A673 (cell line): ENCODE results near the gene CDH4. TPM values are rescaled to one million over a fixed set of nuclear protein-coding genes. Genes with fewer than 3 reads are reported as not detected.

Experiments
- BruUV-seq: library from RNA; stranded (reverse); fragments of 400-500 nt; replicated peaks from 2 replicates; lab custom pipeline; 2021; lab: Mats Ljungman, UMichigan
- CTCF ChIA-PET: fragments of 300-600 bp; sonication (Branson Sonifier 250); formaldehyde crosslinking; loops from one replicate; lab custom pipeline; 2022; ENCODE audit warnings: antibody characterized with exemption; lab: Charles Lee
- POLR2A ChIA-PET: fragments of 300-600 bp; sonication (Branson Sonifier 250); formaldehyde crosslinking; loops from one replicate; lab custom pipeline; 2022; ENCODE audit warnings: antibody characterized with exemption; ENCODE audit not compliant: low non-redundant PET; lab: Charles Lee
- DNase-seq: peaks from one replicate; pipeline ENCODE4 v3.0.0-alpha.2; 2015; ENCODE audit warnings: low spot score
- H3K27ac ChIP-seq: fragments of 200-600 bp; sonication (generic); 2 replicates; pipeline ENCODE4 v1.5.1; 2016; ENCODE audit warnings: mixed run types, low read depth, mild to moderate bottlenecking, mixed read lengths, antibody characterized with exemption, low read length; ENCODE audit not compliant: poor library complexity, severe bottlenecking
- H3K27me3 ChIP-seq: fragments of 200-600 bp; sonication (generic); replicated peaks from 2 replicates; pipeline ENCODE4 v1.6.1; 2017; ENCODE audit warnings: mixed run types, low read depth, mild to moderate bottlenecking, mixed read lengths, antibody characterized with exemption, low read length; ENCODE audit not compliant: insufficient read depth, poor library complexity
- H3K36me3 ChIP-seq: fragments of 200-600 bp; sonication (generic); 2 replicates; pipeline ENCODE4 v1.6.1; 2016; ENCODE audit warnings: mixed run types, mild to moderate bottlenecking, mixed read lengths, antibody characterized with exemption, low read length; ENCODE audit not compliant: insufficient read depth, poor library complexity, severe bottlenecking
- H3K4me1 ChIP-seq: fragments of 200-600 bp; sonication (generic); 2 replicates; pipeline ENCODE4 v1.6.1; 2017; ENCODE audit warnings: mixed run types, mild to moderate bottlenecking, mixed read lengths, antibody characterized with exemption, low read length; ENCODE audit not compliant: insufficient read depth, poor library complexity, severe bottlenecking
- H3K4me3 ChIP-seq: fragments of 200-600 bp; sonication (generic); 2 replicates; pipeline ENCODE4 v1.5.1; 2016; ENCODE audit warnings: low read depth, mixed run types, mild to moderate bottlenecking, mixed read lengths, low read length; ENCODE audit not compliant: poor library complexity, severe bottlenecking
- H3K9me3 ChIP-seq: fragments of 200-600 bp; sonication (generic); 2 replicates; pipeline ENCODE4 v1.6.1; 2016; ENCODE audit warnings: mixed run types, low read depth, mild to moderate bottlenecking, mixed read lengths, antibody characterized with exemption, low read length; ENCODE audit not compliant: poor library complexity, severe bottlenecking
- CTCF ChIP-seq: fragments of 300-800, 200-600 bp; sonication (generic); conservative IDR thresholded peaks from 2 replicates; pipeline ENCODE4 v1.5.1; 2017; ENCODE audit warnings: low read depth, mild to moderate bottlenecking, antibody characterized with exemption, low read length, moderate library complexity, mixed read lengths
- EZH2 ChIP-seq: fragments of 200-600 bp; sonication (generic); IDR thresholded peaks from 2 replicates; pipeline ENCODE4 v1.6.1; 2017; ENCODE audit warnings: borderline replicate concordance, low read depth, mild to moderate bottlenecking, mixed read lengths, antibody characterized with exemption, low read length; ENCODE audit not compliant: poor library complexity, severe bottlenecking
- intact Hi-C: fragments of 100-400 bp; cut with micrococcal nuclease; formaldehyde crosslinking; loops from one replicate; pipeline ENCODE4 v1.10.0; 2022; ENCODE audit not compliant: unreplicated experiment
- total RNA-seq: library from RNA; stranded (reverse); gene quantifications from 2 replicates; pipeline ENCODE4 v1.2.3, GENCODE V29; 2021

CDH4 gene
- total RNA-seq, 1 experiment from 2014 or later: 8.3 TPM

DNA sequence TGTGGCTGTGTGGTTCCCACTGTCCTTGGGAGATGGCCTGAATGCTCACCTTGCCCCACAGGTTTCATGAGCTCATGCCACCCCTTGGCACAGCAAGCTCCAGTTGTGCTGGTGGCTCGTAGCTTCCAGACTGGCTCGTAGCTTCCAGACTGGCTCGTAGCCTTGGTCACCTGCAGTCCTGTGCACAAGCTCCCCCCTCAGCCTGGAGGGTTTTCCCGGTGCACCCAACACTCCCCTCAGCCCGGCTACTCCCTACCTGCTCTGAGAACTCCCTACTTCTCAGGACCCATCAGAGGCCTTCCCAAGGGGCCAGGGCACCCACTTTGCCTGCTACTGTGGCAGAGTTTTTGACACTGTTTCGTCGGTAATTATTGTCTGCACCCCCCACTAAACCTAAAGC is 528.0 kb downstream of the CDH4 start:
- no peak for TF ChIP-seq EZH2
- no peak for TF ChIP-seq CTCF
- H3K36me3 ChIP-seq: no peaks in the 10 kb centered on the region
- POLR2A ChIA-PET: no interaction called here
- intact Hi-C loops: no loop called here
- CTCF ChIA-PET: no interaction called here
- H3K4me1 ChIP-seq: no peaks in the 10 kb centered on the region
- no TSS peak for BruUV-seq
- H3K9me3 ChIP-seq: no peaks in the 10 kb centered on the region
- DNase-seq: no peak
- no peak overlapping the region for H3K27ac ChIP-seq
- H3K27me3 ChIP-seq: peaks cover 48% of the 10 kb centered on the region
- H3K4me3 ChIP-seq: no peak overlapping the region

DNA sequence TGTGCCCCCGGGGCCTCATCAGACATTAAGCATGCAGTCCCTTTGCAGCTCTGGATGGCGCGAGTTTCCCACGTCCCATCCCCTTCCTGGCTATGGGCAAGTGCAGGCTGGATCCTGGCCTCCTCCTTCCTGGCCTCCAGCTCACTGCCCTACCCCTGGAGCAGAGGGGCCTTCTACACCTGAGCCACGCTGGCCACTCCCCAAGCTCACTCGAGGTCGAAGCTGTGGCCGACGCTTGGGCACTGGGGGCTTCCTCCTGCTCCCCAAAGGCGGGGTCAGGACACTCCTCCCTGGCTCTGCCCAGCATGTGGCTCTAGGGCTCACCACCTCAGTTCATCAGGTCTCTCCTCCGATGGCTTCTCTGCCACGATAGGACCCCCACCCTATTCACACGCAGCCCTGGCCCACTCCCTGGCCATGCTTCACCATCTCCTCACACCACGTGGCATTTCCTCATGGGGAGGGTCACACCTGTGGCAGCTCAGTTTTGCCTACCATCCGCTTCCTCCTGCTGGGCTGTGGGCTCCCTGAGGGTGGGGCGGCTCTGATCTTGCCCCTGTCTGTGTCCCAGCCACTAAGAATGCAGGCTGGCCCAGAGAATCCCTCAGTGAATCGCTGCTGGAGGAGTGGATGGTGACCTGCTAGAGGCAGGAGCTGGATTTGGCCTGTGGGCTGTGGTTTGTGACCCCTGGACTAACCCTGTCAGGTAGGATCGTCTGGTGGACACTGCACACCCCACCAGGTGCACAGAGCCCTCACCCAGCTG is 532.9 kb downstream of the CDH4 start:
- Histone ChIP-seq H3K4me1 (no peaks in the 10 kb centered on the region), H3K36me3 (no peaks in the 10 kb centered on the region), H3K27ac (no peak overlapping the region), H3K9me3 (no peaks in the 10 kb centered on the region), H3K27me3 (peaks cover 34% of the 10 kb centered on the region), H3K4me3 (no peak overlapping the region)
- TF ChIP-seq CTCF (no peak), EZH2 (no peak)
- intact Hi-C loops: no loop called here
- BruUV-seq: no TSS peak
- CTCF ChIA-PET: no interaction called here
- POLR2A ChIA-PET: no interaction called here
- no peak for DNase-seq

- ChIA-PET POLR2A (no interaction called here), CTCF (no interaction called here)
- H3K4me1 ChIP-seq: no peaks in the 10 kb centered on the region
- intact Hi-C loops: no loop called here
- H3K4me3 ChIP-seq: no peak overlapping the region
- peaks cover 29% of the 10 kb centered on the region for H3K27me3 ChIP-seq
- H3K27ac ChIP-seq: no peak overlapping the region
- H3K9me3 ChIP-seq: no peaks in the 10 kb centered on the region
- BruUV-seq: no TSS peak
- H3K36me3 ChIP-seq: no peaks in the 10 kb centered on the region
- DNase-seq: no peak
- TF ChIP-seq EZH2 (no peak), CTCF (no peak)
These were observed 533.4 kb downstream of the CDH4 start for GRCh38 chr20:61785567-61785816.
